OCI-LY1 (cell line): Measurements from ENCODE around the gene CHAD.

Experiments
- H2AFZ ChIP-seq: fragments of 200-600 bp; sonication (generic), shearing (Covaris generic); 2 replicates; pipeline ENCODE4 v1.6.0; 2014; ENCODE audit warnings: antibody characterized with exemption, mild to moderate bottlenecking, low read length
- H3F3A ChIP-seq: fragments of 200-600 bp; sonication (generic), shearing (Covaris generic); 2 replicates; pipeline ENCODE4 v1.6.0; 2014; ENCODE audit warnings: mild to moderate bottlenecking, antibody characterized with exemption, low read length, moderate library complexity; ENCODE audit not compliant: insufficient read depth
- H3K27ac ChIP-seq: fragments of 200-600 bp; sonication (generic); 2 replicates; pipeline ENCODE4 v1.5.1; 2014; ENCODE audit warnings: low read length, mixed run types, mild to moderate bottlenecking, low read depth; ENCODE audit not compliant: poor library complexity, severe bottlenecking
- H3K27me3 ChIP-seq: fragments of 200-600 bp; sonication (generic); 2 replicates; pipeline ENCODE4 v1.6.0; 2014; ENCODE audit warnings: antibody characterized with exemption, mild to moderate bottlenecking, low read length, moderate library complexity; ENCODE audit not compliant: insufficient read depth
- H3K36me3 ChIP-seq: fragments of 200-600 bp; sonication (generic); 2 replicates; pipeline ENCODE4 v1.6.1; 2014; ENCODE audit warnings: mild to moderate bottlenecking, antibody characterized with exemption, low read length, moderate library complexity, mixed read lengths; ENCODE audit not compliant: insufficient read depth
- H3K4me1 ChIP-seq: fragments of 200-600 bp; sonication (generic); 2 replicates; pipeline ENCODE4 v1.5.1; 2014; ENCODE audit warnings: mild to moderate bottlenecking, low read length, moderate library complexity; ENCODE audit not compliant: insufficient read depth, severe bottlenecking
- H3K4me2 ChIP-seq: fragments of 200-600 bp; sonication (generic), shearing (Covaris generic); 2 replicates; pipeline ENCODE4 v1.6.1; 2014; ENCODE audit warnings: low read length
- H3K4me3 ChIP-seq: fragments of 200-600 bp; sonication (generic); 2 replicates; pipeline ENCODE4 v1.5.1; 2014; ENCODE audit warnings: low read length, low read depth, mild to moderate bottlenecking, mixed read lengths; ENCODE audit not compliant: poor library complexity, severe bottlenecking
- H3K79me2 ChIP-seq: fragments of 200-600 bp; shearing (Covaris generic); 2 replicates; pipeline ENCODE4 v1.6.1; 2016; ENCODE audit warnings: mixed run types, low read length, mixed read lengths; ENCODE audit not compliant: insufficient read depth
- H3K9ac ChIP-seq: fragments of 200-600 bp; sonication (generic), shearing (Covaris generic); 2 replicates; pipeline ENCODE4 v1.6.1; 2014; ENCODE audit warnings: mild to moderate bottlenecking, low read length, mixed read lengths
- H3K9me2 ChIP-seq: fragments of 200-600 bp; sonication (generic), shearing (Covaris generic); 2 replicates; pipeline ENCODE4 v1.6.1; 2014; ENCODE audit warnings: low read depth, mild to moderate bottlenecking, low read length, mixed read lengths
- H3K9me3 ChIP-seq: fragments of 200-600 bp; shearing (Covaris generic); 2 replicates; pipeline ENCODE4 v1.6.1; 2014; ENCODE audit warnings: low read length, mixed read lengths
- H4K20me1 ChIP-seq: fragments of 200-600 bp; sonication (generic), shearing (Covaris generic); 2 replicates; pipeline ENCODE4 v1.6.0; 2016; ENCODE audit warnings: mild to moderate bottlenecking, low read length; ENCODE audit not compliant: insufficient read depth
- CTCF ChIP-seq: fragments of 200-600 bp; sonication (generic), shearing (Covaris generic); IDR thresholded peaks from 2 replicates; pipeline ENCODE4 v1.5.1; 2017; ENCODE audit warnings: mild to moderate bottlenecking, antibody characterized with exemption, low read length, moderate library complexity, mixed read lengths
- EZH2 ChIP-seq: fragments of 200-600 bp; sonication (generic), shearing (Covaris generic); IDR thresholded peaks from 2 replicates; pipeline ENCODE4 v1.8.0; 2017; ENCODE audit warnings: borderline replicate concordance, mixed run types, mild to moderate bottlenecking, antibody characterized with exemption, low read length, moderate library complexity, mixed read lengths

Gene CHAD

GRCh38 chr17:50469208-50469605 lies 527 bp upstream of the CHAD start:
- no peaks in the 10 kb centered on the region for H3F3A ChIP-seq
- no peaks in the 10 kb centered on the region for H3K9me3 ChIP-seq
- no peak overlapping the region for H2AFZ ChIP-seq
- H3K4me3 ChIP-seq: no peak overlapping the region
- H3K27me3 ChIP-seq: no peaks in the 10 kb centered on the region
- no peaks in the 10 kb centered on the region for H3K79me2 ChIP-seq
- no peaks in the 10 kb centered on the region for H3K9me2 ChIP-seq
- no peaks in the 10 kb centered on the region for H3K4me1 ChIP-seq
- TF ChIP-seq CTCF (no peak), EZH2 (no peak)
- H3K4me2 ChIP-seq: no peak overlapping the region
- no peaks in the 10 kb centered on the region for H3K36me3 ChIP-seq
- H3K27ac ChIP-seq: no peak overlapping the region
- no peaks in the 10 kb centered on the region for H4K20me1 ChIP-seq
- no peak overlapping the region for H3K9ac ChIP-seq

GRCh38 chr17:50467855-50468303 lies 801 bp downstream of the CHAD start:
- Histone ChIP-seq H3K9ac (no peak overlapping the region), H3F3A (no peaks in the 10 kb centered on the region), H3K4me3 (no peak overlapping the region), H3K4me1 (no peaks in the 10 kb centered on the region), H3K79me2 (no peaks in the 10 kb centered on the region), H3K4me2 (no peak overlapping the region), H3K9me3 (no peaks in the 10 kb centered on the region), H3K27me3 (no peaks in the 10 kb centered on the region), H3K27ac (no peak overlapping the region), H3K36me3 (no peaks in the 10 kb centered on the region), H2AFZ (no peak overlapping the region), H3K9me2 (no peaks in the 10 kb centered on the region), H4K20me1 (no peaks in the 10 kb centered on the region)
- TF ChIP-seq CTCF: no peak

GRCh38 chr17:50467114-50467854 lies 1.4 kb downstream of the CHAD start:
- Histone ChIP-seq H2AFZ (no peak overlapping the region), H3K36me3 (no peaks in the 10 kb centered on the region), H3K4me3 (no peak overlapping the region), H3K9me3 (no peaks in the 10 kb centered on the region), H3K27me3 (no peaks in the 10 kb centered on the region), H3K27ac (no peak overlapping the region), H3K4me2 (no peak overlapping the region), H3K9ac (no peak overlapping the region), H3F3A (no peaks in the 10 kb centered on the region), H4K20me1 (no peaks in the 10 kb centered on the region), H3K79me2 (no peaks in the 10 kb centered on the region), H3K9me2 (no peaks in the 10 kb centered on the region), H3K4me1 (no peaks in the 10 kb centered on the region)
- TF ChIP-seq CTCF: no peak
- no peak for TF ChIP-seq EZH2
